ENCODE results near the gene SLC6A8. TPM values are rescaled to one million over a fixed set of nuclear protein-coding genes. Genes with fewer than 3 reads are reported as not detected.

The SLC6A8 gene
- total and polyA plus RNA-seq, 2 donors (not counting 3 experiments of a cell fraction or from before 2014, with no cell fraction given) = 22.7 to 23.6 TPM

DNA sequence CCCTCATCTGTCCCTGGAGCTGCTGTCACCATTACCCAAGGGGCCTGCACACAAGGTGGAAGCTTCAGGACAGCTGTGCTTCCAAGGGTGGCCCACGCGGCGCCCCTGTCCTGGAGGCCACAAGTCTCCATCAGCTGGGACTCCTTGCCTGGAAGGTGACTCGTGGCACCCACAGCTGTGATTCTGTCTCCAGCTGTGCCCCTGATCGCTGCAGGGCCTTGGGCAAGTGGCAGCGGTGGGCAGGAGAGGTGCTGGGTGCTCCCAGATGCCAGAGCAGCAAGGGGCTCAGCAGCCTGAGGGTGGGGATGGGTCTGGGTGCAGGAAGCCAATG, 49.7 kb upstream of the SLC6A8 start:
- Histone ChIP-seq H2AFZ (ENCODE audit: low read depth, low read length) (no peak overlapping the region), H3K36me3 (ENCODE audit: control insufficient read depth in 2 of 2, extremely low read depth in 1 of 2, insufficient read depth in 2 of 2, low read length in 2 of 2) (no peaks in the 10 kb centered on the region), H4K20me1 (replicated peaks; ENCODE audit: control insufficient read depth, extremely low read depth, insufficient read depth, low read length) (no peaks in the 10 kb centered on the region), H3K4me1 (ENCODE audit: control insufficient read depth, extremely low read depth, insufficient read depth, low read length) (no peaks in the 10 kb centered on the region), H3K9me3 (replicated peaks; ENCODE audit: control insufficient read depth, insufficient read depth, low read length) (no peaks in the 10 kb centered on the region), H3K79me2 (ENCODE audit: control insufficient read depth, insufficient read depth, low read length) (no peaks in the 10 kb centered on the region), H3K4me2 (ENCODE audit: insufficient read depth, low read length) (no peak overlapping the region), H3K27me3 (ENCODE audit: control insufficient read depth in 2 of 2, insufficient read depth in 2 of 2, low read length in 2 of 2) (peaks cover 16 to 17% of the 10 kb centered on the region in 2 experiments), H3K27ac (ENCODE audit: insufficient read depth, low read depth, low read length) (no peak overlapping the region), H3K9ac (replicated peaks; ENCODE audit: extremely low read depth, insufficient read depth, low read length) (no peak overlapping the region), H3K4me3 (replicated peaks in 1 of 3; ENCODE audit: insufficient read depth in 1 of 3, low read depth in 1 of 3, low read length in 3 of 3) (no peak overlapping the region), H3K9me1 (replicated peaks; ENCODE audit: control insufficient read depth, extremely low read depth, insufficient read depth, low read length) (no peaks in the 10 kb centered on the region)
- POLR2A ChIA-PET = no interaction called here
- intact Hi-C loops (cut with micrococcal nuclease) = no loop called here
- dilution Hi-C loops (cut with MboI; ENCODE audit: extremely low pct_ligation_motif_present, low sequenced_read_pairs) = no loop called here
- FAIRE-seq = no peak
- no peak for TF ChIP-seq FOS (IDR thresholded peaks at IDR 0.05; ENCODE audit: borderline replicate concordance, insufficient read depth, low read length)
- no peak for TF ChIP-seq POLR2AphosphoS5 (IDR thresholded peaks at IDR 0.05; ENCODE audit: insufficient read depth, low read depth, low read length)
- no peak for TF ChIP-seq MYC (IDR thresholded peaks at IDR 0.05; ENCODE audit: low read depth, low read length)
- no peak for TF ChIP-seq GATA2 (IDR thresholded peaks at IDR 0.05; ENCODE audit: insufficient read depth, insufficient read length, low read depth, low read length)
- TF ChIP-seq JUN (IDR thresholded peaks at IDR 0.05; ENCODE audit: borderline replicate concordance, insufficient read depth, insufficient read length, low read depth) = no peak
- DNase-seq (ENCODE audit: low read depth, low spot score) = no peak
- BruUV-seq (replicated peaks) = no TSS peak
- CTCF ChIA-PET = no interaction called here

DNA sequence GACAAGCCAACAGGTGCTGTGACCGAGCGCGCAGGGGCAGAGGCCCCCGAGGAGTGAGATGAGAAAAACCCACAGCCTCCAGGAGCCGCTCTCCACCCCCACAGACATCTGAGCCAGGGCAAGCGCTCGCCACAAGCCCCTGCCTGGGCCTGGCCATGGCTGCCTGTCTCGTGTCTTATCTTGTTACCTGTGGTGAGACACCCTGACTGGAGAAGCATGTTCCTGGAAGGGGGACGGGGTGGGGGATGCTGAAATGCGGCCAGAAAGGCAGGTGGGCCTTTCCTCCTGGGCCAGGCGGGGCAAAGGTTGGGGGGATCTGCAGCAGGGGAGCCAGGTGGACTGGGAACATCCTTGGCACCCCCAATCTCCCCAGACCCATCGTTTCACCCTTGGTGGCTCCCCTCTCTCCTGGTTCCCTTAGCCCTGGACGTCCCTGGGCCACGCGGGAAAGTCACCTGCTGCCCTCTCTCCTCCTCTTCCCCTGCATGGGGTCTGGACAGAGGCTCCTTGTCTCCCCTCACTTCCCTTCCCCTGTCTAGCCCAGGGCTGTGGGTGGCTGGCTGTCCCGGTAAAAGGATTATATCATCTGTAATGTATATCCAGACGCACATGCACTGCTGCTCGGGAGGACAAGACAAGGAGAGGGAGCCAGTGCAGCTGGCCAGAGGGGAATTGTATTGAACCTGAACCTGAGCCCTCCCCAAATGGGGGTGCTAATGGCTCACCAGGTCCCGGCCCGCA, 49.1 kb upstream of the SLC6A8 start:
- Histone ChIP-seq H4K20me1 (replicated peaks; ENCODE audit: control insufficient read depth, extremely low read depth, insufficient read depth, low read length) (no peaks in the 10 kb centered on the region), H3K4me1 (ENCODE audit: control insufficient read depth, extremely low read depth, insufficient read depth, low read length) (no peaks in the 10 kb centered on the region), H3K79me2 (ENCODE audit: control insufficient read depth, insufficient read depth, low read length) (no peaks in the 10 kb centered on the region), H3K4me3 (replicated peaks in 1 of 3; ENCODE audit: insufficient read depth in 1 of 3, low read depth in 1 of 3, low read length in 3 of 3) (no peak overlapping the region), H3K27me3 (ENCODE audit: control insufficient read depth in 2 of 2, insufficient read depth in 2 of 2, low read length in 2 of 2) (peaks cover 20 to 21% of the 10 kb centered on the region in 2 experiments), H3K36me3 (ENCODE audit: control insufficient read depth in 2 of 2, extremely low read depth in 1 of 2, insufficient read depth in 2 of 2, low read length in 2 of 2) (no peaks in the 10 kb centered on the region), H3K9me3 (replicated peaks; ENCODE audit: control insufficient read depth, insufficient read depth, low read length) (no peaks in the 10 kb centered on the region), H3K9me1 (replicated peaks; ENCODE audit: control insufficient read depth, extremely low read depth, insufficient read depth, low read length) (no peaks in the 10 kb centered on the region), H3K4me2 (ENCODE audit: insufficient read depth, low read length) (no peak overlapping the region), H3K27ac (ENCODE audit: insufficient read depth, low read depth, low read length) (no peak overlapping the region), H3K9ac (replicated peaks; ENCODE audit: extremely low read depth, insufficient read depth, low read length) (no peak overlapping the region), H2AFZ (ENCODE audit: low read depth, low read length) (no peak overlapping the region)
- ChIA-PET CTCF (no interaction called here), POLR2A (no interaction called here)
- TF ChIP-seq MYC (IDR thresholded peaks at IDR 0.05; ENCODE audit: low read depth, low read length) (no peak), FOS (IDR thresholded peaks at IDR 0.05; ENCODE audit: borderline replicate concordance, insufficient read depth, low read length) (no peak), EZH2 (IDR thresholded peaks at IDR 0.05; ENCODE audit: borderline replicate concordance, low read depth, low read length, severe bottlenecking) (no peak), GATA2 (IDR thresholded peaks at IDR 0.05; ENCODE audit: insufficient read depth, insufficient read length, low read depth, low read length) (no peak), JUN (IDR thresholded peaks at IDR 0.05; ENCODE audit: borderline replicate concordance, insufficient read depth, insufficient read length, low read depth) (no peak), POLR2AphosphoS5 (IDR thresholded peaks at IDR 0.05; ENCODE audit: insufficient read depth, low read depth, low read length) (no peak), POLR2A (IDR thresholded peaks at IDR 0.05; ENCODE audit: low read depth, low read length) (no peak)
- TF ChIP-seq, protein P1, sequence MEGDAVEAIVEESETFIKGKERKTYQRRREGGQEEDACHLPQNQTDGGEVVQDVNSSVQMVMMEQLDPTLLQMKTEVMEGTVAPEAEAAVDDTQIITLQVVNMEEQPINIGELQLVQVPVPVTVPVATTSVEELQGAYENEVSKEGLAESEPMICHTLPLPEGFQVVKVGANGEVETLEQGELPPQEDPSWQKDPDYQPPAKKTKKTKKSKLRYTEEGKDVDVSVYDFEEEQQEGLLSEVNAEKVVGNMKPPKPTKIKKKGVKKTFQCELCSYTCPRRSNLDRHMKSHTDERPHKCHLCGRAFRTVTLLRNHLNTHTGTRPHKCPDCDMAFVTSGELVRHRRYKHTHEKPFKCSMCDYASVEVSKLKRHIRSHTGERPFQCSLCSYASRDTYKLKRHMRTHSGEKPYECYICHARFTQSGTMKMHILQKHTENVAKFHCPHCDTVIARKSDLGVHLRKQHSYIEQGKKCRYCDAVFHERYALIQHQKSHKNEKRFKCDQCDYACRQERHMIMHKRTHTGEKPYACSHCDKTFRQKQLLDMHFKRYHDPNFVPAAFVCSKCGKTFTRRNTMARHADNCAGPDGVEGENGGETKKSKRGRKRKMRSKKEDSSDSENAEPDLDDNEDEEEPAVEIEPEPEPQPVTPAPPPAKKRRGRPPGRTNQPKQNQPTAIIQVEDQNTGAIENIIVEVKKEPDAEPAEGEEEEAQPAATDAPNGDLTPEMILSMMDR (IDR thresholded peaks at IDR 0.05; ENCODE audit: extremely low read depth in 1 of 2, insufficient read depth in 1 of 2, low read depth in 1 of 2, low read length in 2 of 2) = no peak
- TF ChIP-seq, protein P2, sequence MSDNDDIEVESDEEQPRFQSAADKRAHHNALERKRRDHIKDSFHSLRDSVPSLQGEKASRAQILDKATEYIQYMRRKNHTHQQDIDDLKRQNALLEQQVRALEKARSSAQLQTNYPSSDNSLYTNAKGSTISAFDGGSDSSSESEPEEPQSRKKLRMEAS (IDR thresholded peaks at IDR 0.05; ENCODE audit: insufficient read depth, insufficient read length) = no peak
- DNase-seq (ENCODE audit: low read depth, low spot score) (no peak), FAIRE-seq (no peak)
- dilution Hi-C loops (cut with MboI; ENCODE audit: extremely low pct_ligation_motif_present, low sequenced_read_pairs) = no loop called here
- intact Hi-C loops (cut with micrococcal nuclease) = no loop called here
- BruUV-seq (replicated peaks) = no TSS peak
